K562 (cell line): ENCODE measurements around the gene DCHS2. TPM values are rescaled to one million over a fixed set of nuclear protein-coding genes. Genes with fewer than 3 reads are reported as not detected.

Experiments used
- ATAC-seq: fragments of 200-7000 bp; cut with Tn5 transposase; 3 replicates; pipeline ENCODE4 v1.9.1; 2020; ENCODE audit warnings: moderate library complexity
- BruUV-seq: library from RNA; stranded (reverse); fragments of 400-500 nt; replicated peaks from 2 replicates; lab custom pipeline; 2021; lab: Mats Ljungman, UMichigan
- CTCF ChIA-PET: fragments of 300-600 bp; formaldehyde crosslinking; extraction: SDS; loops from one replicate; lab custom pipeline; 2021; ENCODE audit warnings: low intra/inter-chr PET ratio; lab: Yijun Ruan, JAX
- POLR2A ChIA-PET: fragments of 300-600, 350-650 bp; sonication (Branson Sonifier 250); formaldehyde crosslinking; extraction: SDS; loops from one replicate; lab custom pipeline; 2021; ENCODE audit warnings: antibody characterized with exemption, inconsistent platforms; lab: Yijun Ruan, JAX
- DNase-seq, 4 experiments: peaks; one replicate each; pipeline versions ENCODE4 v3.0.0 to v3.0.0-alpha.2; 2011 to 2018; ENCODE audit warnings: low spot score in 3 of 4, mixed read lengths in 3 of 4; ENCODE audit errors: extremely low read depth in 1 of 4
- FAIRE-seq: peaks from 2 replicates; lab custom pipeline; 2011; peaks lifted over from hg19 to GRCh38; lab: Jason Lieb, UNC
- H2AFZ ChIP-seq: 2 replicates; pipeline ENCODE4 v1.6.0; 2011; ENCODE audit warnings: low read depth, low read length, control low read depth, inconsistent platforms
- H3K27ac ChIP-seq: fragments of 200-600 bp; 3 replicates; pipeline ENCODE4 v1.8.0; 2011; ENCODE audit warnings: low read depth, mild to moderate bottlenecking, control low read depth, inconsistent platforms, low read length, moderate library complexity, mixed read lengths; ENCODE audit errors: extremely low read depth
- H3K27me3 ChIP-seq, 2 experiments: fragments of 300-600 bp in 1 of 2; 2 replicates in 1 of 2; 3 replicates in 1 of 2; pipeline versions ENCODE4 v1.6.0 to v1.8.0; 2011; ENCODE audit warnings: inconsistent platforms in 2 of 2, low read length in 2 of 2, mild to moderate bottlenecking in 1 of 2, mixed read lengths in 1 of 2, moderate library complexity in 1 of 2; ENCODE audit not compliant: control insufficient read depth in 2 of 2, insufficient read depth in 2 of 2
- H3K36me3 ChIP-seq: fragments of 300-600 bp; 3 replicates; pipeline ENCODE4 v1.8.0; 2011; ENCODE audit warnings: mild to moderate bottlenecking, low read length, inconsistent platforms; ENCODE audit not compliant: control insufficient read depth, insufficient read depth
- H3K4me1 ChIP-seq, 2 experiments: fragments of 200-600 bp in 1 of 2; replicated peaks in 1 of 2; 2 replicates in 1 of 2; 3 replicates in 1 of 2; pipeline versions ENCODE4 v1.5.1 to v1.8.0; 2011; ENCODE audit warnings: inconsistent platforms in 2 of 2, low read length in 2 of 2, mild to moderate bottlenecking in 1 of 2, mixed read lengths in 1 of 2, moderate library complexity in 1 of 2; ENCODE audit not compliant: control insufficient read depth in 2 of 2, insufficient read depth in 2 of 2
- H3K4me2 ChIP-seq: 2 replicates; pipeline ENCODE4 v1.6.1; 2011; ENCODE audit warnings: low read length, control low read depth, inconsistent platforms, mixed read lengths; ENCODE audit not compliant: insufficient read depth
- H3K4me3 ChIP-seq: fragments of 200-600 bp; sonication (generic), shearing (Covaris generic); 2 replicates; pipeline ENCODE4 v1.5.1; 2016; ENCODE audit warnings: control low read depth, inconsistent platforms
- H3K79me2 ChIP-seq: fragments of 200-600 bp; 3 replicates; pipeline ENCODE4 v1.8.0; 2011; ENCODE audit warnings: low read length, inconsistent platforms; ENCODE audit not compliant: control insufficient read depth, insufficient read depth
- H3K9ac ChIP-seq, 2 experiments: 2 replicates each; pipeline versions ENCODE4 v1.6.0 to v1.6.1; 2011; ENCODE audit warnings: low read depth in 2 of 2, low read length in 2 of 2, control low read depth in 1 of 2, inconsistent platforms in 1 of 2, mild to moderate bottlenecking in 1 of 2, mixed read lengths in 1 of 2; ENCODE audit not compliant: insufficient read depth in 1 of 2
- H3K9me1 ChIP-seq: one replicate; pipeline ENCODE4 v1.6.0; 2011; ENCODE audit warnings: inconsistent platforms, mild to moderate bottlenecking, low read length, moderate library complexity; ENCODE audit not compliant: control insufficient read depth, insufficient read depth
- H3K9me3 ChIP-seq: replicated peaks from 2 replicates; pipeline ENCODE4 v1.5.1; 2011; ENCODE audit warnings: low read depth, low read length, inconsistent platforms; ENCODE audit not compliant: control insufficient read depth, insufficient read depth
- H4K20me1 ChIP-seq: replicated peaks from 2 replicates; pipeline ENCODE4 v1.6.1; 2011; ENCODE audit warnings: low read length, inconsistent platforms, mixed read lengths; ENCODE audit not compliant: control insufficient read depth, insufficient read depth
- AFF1 ChIP-seq, 2 experiments: fragments of 450-650 bp; IDR thresholded peaks; 2 replicates each; pipeline ENCODE4 v1.6.1; 2018; ENCODE audit warnings: mild to moderate bottlenecking in 2 of 2, low read depth in 1 of 2; ENCODE audit not compliant: partially characterized antibody in 2 of 2
- CBFA2T3 ChIP-seq: fragments of 450-650 bp; IDR thresholded peaks from 2 replicates; pipeline ENCODE4 v1.6.1; 2017
- COPS2 ChIP-seq: fragments of 450-650 bp; conservative IDR thresholded peaks from 2 replicates; pipeline ENCODE4 v1.6.1; 2016; ENCODE audit warnings: mild to moderate bottlenecking, moderate library complexity
- GABPB1 ChIP-seq: sonication (generic); formaldehyde crosslinking; IDR thresholded peaks from 2 replicates; pipeline ENCODE4 v1.8.0; 2022; ENCODE audit warnings: mild to moderate bottlenecking, missing genetic modification reagents
- MEIS2 ChIP-seq: fragments of 450-650 bp; IDR thresholded peaks from 2 replicates; pipeline ENCODE4 v1.6.1; 2014; ENCODE audit warnings: mild to moderate bottlenecking; ENCODE audit not compliant: partially characterized antibody
- MNT ChIP-seq, 2 experiments: fragments of 450-650 bp; conservative IDR thresholded peaks; 2 replicates each; pipeline ENCODE4 v1.6.1; 2017; ENCODE audit warnings: mild to moderate bottlenecking in 2 of 2, moderate library complexity in 2 of 2
- POLR2AphosphoS5 ChIP-seq: IDR thresholded peaks from 2 replicates; pipeline ENCODE4 v1.6.1; 2011; ENCODE audit warnings: mild to moderate bottlenecking, low read depth, low read length, moderate library complexity; ENCODE audit not compliant: control insufficient read depth, insufficient read depth
- TEAD1 ChIP-seq, 2 experiments: fragments of 450-650 bp in 1 of 2; sonication (generic) in 1 of 2; formaldehyde crosslinking; IDR thresholded peaks; 2 replicates each; pipeline versions ENCODE4 v1.4.0 to v1.8.0; 2020 to 2022; ENCODE audit warnings: mild to moderate bottlenecking in 2 of 2, missing genetic modification reagents in 1 of 2
- WGBS: fragments of 100-300 bp; shearing (Covaris generic); methylation state at CpG from one replicate; pipeline ENCODE4 v1.1.6; 2016; ENCODE audit warnings: low coverage, mixed read lengths; ENCODE audit not compliant: insufficient coverage; ENCODE audit errors: missing lambda C conversion rate; 5-methylcytosine and 5-hydroxymethylcytosine counted together
- in situ Hi-C: fragments of 300-500 bp; cut with MboI; formaldehyde crosslinking; loops from 4 replicates; pipeline ENCODE4 v1.15.0; 2018; ENCODE audit warnings: inconsistent platforms, mixed read lengths
- intact Hi-C: fragments of 100-400 bp; cut with micrococcal nuclease; formaldehyde crosslinking; loops from 2 replicates; pipeline ENCODE4 v1.14.2; 2022
- polyA plus RNA-seq, 8 experiments: library from polyadenylated mRNA; depleted of rRNA in 4 of 8; stranded (reverse) in 5 of 8; unstranded in 3 of 8; fragments of >200 nt; fragmentation: Nextera tagmentation in 2 of 8; fragmentation: Illumina TruSeq in 1 of 8; extraction: Ambion mirVana in 2 of 8; extraction: Trizol in 1 of 8; gene quantifications; 2 replicates each; pipeline versions ENCODE4 v1.2.1 to v1.2.3, GENCODE V29; 2011 to 2014; ENCODE audit warnings: inconsistent platforms in 1 of 8, missing spikeins in 1 of 8
- total RNA-seq, 7 experiments: library from RNA; depleted of rRNA in 6 of 7; stranded (reverse); fragments of >200 nt in 6 of 7; fragmentation: Illumina TruSeq in 2 of 7; extraction: Trizol in 2 of 7; gene quantifications; 2 replicates each; pipeline versions ENCODE4 v1.2.1 to v1.2.3, GENCODE V29; 2011 to 2021; ENCODE audit warnings: low replicate concordance in 1 of 7

DCHS2 gene
- total and polyA plus RNA-seq, 9 of the 15 experiments (the other 6 are each of a cell fraction or from before 2014, with no cell fraction given), result 0.49 to 7.1 (median 5.3) TPM

- TF ChIP-seq GABPB1 (CRISPR knock-in tag), result no peak
- no peak for TF ChIP-seq COPS2
- TF ChIP-seq TEAD1 (CRISPR knock-in tag; IDR thresholded peaks at IDR 0.05), result no peak
Measured at GRCh38 chr4:154456889-154457288, 34.7 kb downstream of the DCHS2 start (continued).

DNA sequence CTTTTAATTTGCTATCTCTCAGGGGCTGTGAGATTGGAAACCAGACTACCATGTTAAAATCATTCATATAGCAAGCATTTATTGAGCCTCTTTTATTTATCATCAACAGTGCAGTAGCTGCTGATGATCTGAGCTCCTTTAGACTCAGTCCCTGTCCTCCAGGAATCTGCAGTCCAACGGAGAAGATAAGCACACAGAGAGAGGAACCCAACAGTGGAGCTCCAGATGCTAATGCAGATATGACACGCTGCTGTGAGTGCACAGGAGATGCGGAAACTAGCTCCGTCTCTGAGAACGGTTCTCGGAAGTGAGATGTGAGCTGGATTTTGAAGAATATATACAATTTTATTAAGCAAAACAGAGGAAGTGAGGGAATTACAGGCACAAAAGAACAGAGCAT, 35.4 kb downstream of the DCHS2 start:
- peaks cover 2% of the 10 kb centered on the region; the same call in 2 of the 3 replicates for H3K36me3 ChIP-seq
- peak overlapping the region in 1 of 2 experiments; percentile 53; a peak in 2 of 4 replicates for H3K9ac ChIP-seq
- H3K4me1 ChIP-seq, result peaks cover 3 to 66% of the 10 kb centered on the region in 2 experiments; a peak in 3 of 5 replicates
- no peak overlapping the region for H3K4me3 ChIP-seq
- in situ Hi-C loops, result no loop called here
- POLR2A ChIA-PET, result interaction anchor here (0.6 to 2.9 kb wide), 11 partner anchors 8 to 273 kb away, joined by 3 to 11 read pairs (median 4); no protein-coding TSS in a partner anchor
- H2AFZ ChIP-seq, result peak overlapping the region; percentile 18; the same call in 1 of the 2 replicates
- no peaks in the 10 kb centered on the region for H3K27me3 ChIP-seq
- H3K27ac ChIP-seq, result peak overlapping the region; percentile 64
- intact Hi-C loops, result loop anchor here (2.0 kb wide), 1 partner anchor 17 kb away; no protein-coding TSS in a partner anchor
- no peaks in the 10 kb centered on the region for H3K9me1 ChIP-seq
- FAIRE-seq (peak; percentile 99), ATAC-seq (peak; percentile 94), DNase-seq (peak; percentile 70 to 96 (median 81))
- no peaks in the 10 kb centered on the region for H3K9me3 ChIP-seq
- CTCF ChIA-PET, result no interaction called here
- H3K79me2 ChIP-seq, result peaks cover 77% of the 10 kb centered on the region
- H4K20me1 ChIP-seq, result no peaks in the 10 kb centered on the region
- H3K4me2 ChIP-seq, result peak overlapping the region; percentile 44
- BruUV-seq, result no TSS peak
- WGBS, result 3% methylated on average over 6 of the region's 6 CpGs
- TF ChIP-seq MNT (conservative IDR thresholded peaks at IDR 0.05) (peak in 1 of 2 experiments; percentile 45; a peak in 1 of 4 replicates), CBFA2T3 (peak; percentile 99), MEIS2 (peak; percentile 40), POLR2AphosphoS5 (peak; percentile 99), AFF1 (IDR thresholded peaks at IDR 0.05; ENCODE audit: low read depth in 1 of 2, partially characterized antibody in 2 of 2) (peak in 1 of 2 experiments; percentile 53)
